ENCODE data around the gene DCAF12.

DNA sequence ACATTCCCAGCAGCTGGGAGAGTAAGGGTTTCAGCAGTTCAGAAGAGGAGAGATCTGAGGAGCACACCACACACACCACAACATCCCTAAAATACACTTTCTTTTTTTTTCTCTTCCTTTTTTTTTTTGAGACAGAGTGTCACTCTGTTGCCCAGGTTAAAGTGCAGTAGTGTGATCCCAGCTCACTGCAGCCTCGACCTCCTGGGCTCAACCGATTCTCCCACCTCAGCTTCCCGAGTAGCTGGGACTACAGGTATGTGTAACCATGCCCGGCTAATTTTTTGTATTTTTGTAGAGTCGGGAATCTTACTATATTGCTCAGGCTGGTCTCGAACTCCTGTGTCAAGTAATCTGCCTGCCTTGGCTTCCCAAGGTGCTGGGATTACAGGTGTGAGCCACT, 42.6 kb upstream of the DCAF12 start:
- TF ChIP-seq, protein P1, sequence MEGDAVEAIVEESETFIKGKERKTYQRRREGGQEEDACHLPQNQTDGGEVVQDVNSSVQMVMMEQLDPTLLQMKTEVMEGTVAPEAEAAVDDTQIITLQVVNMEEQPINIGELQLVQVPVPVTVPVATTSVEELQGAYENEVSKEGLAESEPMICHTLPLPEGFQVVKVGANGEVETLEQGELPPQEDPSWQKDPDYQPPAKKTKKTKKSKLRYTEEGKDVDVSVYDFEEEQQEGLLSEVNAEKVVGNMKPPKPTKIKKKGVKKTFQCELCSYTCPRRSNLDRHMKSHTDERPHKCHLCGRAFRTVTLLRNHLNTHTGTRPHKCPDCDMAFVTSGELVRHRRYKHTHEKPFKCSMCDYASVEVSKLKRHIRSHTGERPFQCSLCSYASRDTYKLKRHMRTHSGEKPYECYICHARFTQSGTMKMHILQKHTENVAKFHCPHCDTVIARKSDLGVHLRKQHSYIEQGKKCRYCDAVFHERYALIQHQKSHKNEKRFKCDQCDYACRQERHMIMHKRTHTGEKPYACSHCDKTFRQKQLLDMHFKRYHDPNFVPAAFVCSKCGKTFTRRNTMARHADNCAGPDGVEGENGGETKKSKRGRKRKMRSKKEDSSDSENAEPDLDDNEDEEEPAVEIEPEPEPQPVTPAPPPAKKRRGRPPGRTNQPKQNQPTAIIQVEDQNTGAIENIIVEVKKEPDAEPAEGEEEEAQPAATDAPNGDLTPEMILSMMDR (IDR thresholded peaks at IDR 0.05), result no peak
- no peak for TF ChIP-seq EZH2 (IDR thresholded peaks at IDR 0.05; ENCODE audit: borderline replicate concordance, insufficient read depth, low read depth, low read length, poor library complexity, severe bottlenecking)
